GM19397 (cell line): ENCODE data around the gene ADGRG3.

Experiments
- ATAC-seq: cut with Tn5 transposase; IDR thresholded peaks from one replicate; pipeline ENCODE4 v1.9.1; 2021; ENCODE audit warnings: mild to moderate bottlenecking, moderate library complexity; ENCODE audit not compliant: unreplicated experiment

Gene ADGRG3

GRCh38 chr16:57679016-57679415 is 10.9 kb downstream of the ADGRG3 start:
- ATAC-seq: no peak

GRCh38 chr16:57679767-57680482 is 11.8 kb downstream of the ADGRG3 start:
- ATAC-seq: no peak

GRCh38 chr16:57680842-57681375 is 12.8 kb downstream of the ADGRG3 start:
- ATAC-seq: no peak

GRCh38 chr16:57681950-57682728 is 14.0 kb downstream of the ADGRG3 start:
- no peak for ATAC-seq

- no peak for ATAC-seq
These were observed 14.9 kb downstream of the ADGRG3 start for GRCh38 chr16:57682809-57683635.

- ATAC-seq: no peak
These were observed 15.8 kb downstream of the ADGRG3 start for GRCh38 chr16:57683636-57684545.

GRCh38 chr16:57684626-57685358 is 16.7 kb downstream of the ADGRG3 start:
- no peak for ATAC-seq

GRCh38 chr16:57685633-57686032 is 17.5 kb downstream of the ADGRG3 start:
- ATAC-seq: no peak

- ATAC-seq: no peak
These were observed 18.5 kb downstream of the ADGRG3 start for GRCh38 chr16:57686577-57686976.

- no peak for ATAC-seq
These were observed 19.3 kb downstream of the ADGRG3 start for GRCh38 chr16:57687363-57687929.

GRCh38 chr16:57688487-57688986 is 20.4 kb downstream of the ADGRG3 start:
- no peak for ATAC-seq

- no peak for ATAC-seq
These were observed 21.1 kb downstream of the ADGRG3 start for GRCh38 chr16:57688987-57689761.

GRCh38 chr16:57689762-57690558 is 21.9 kb downstream of the ADGRG3 start:
- ATAC-seq: peak; percentile 53

GRCh38 chr16:57690782-57691471 is 22.8 kb downstream of the ADGRG3 start:
- no peak for ATAC-seq

GRCh38 chr16:57692636-57693035 is 24.5 kb downstream of the ADGRG3 start:
- no peak for ATAC-seq

- no peak for ATAC-seq
These were observed 25.4 kb downstream of the ADGRG3 start for GRCh38 chr16:57693550-57693949.

- no peak for ATAC-seq
These were observed 26.2 kb downstream of the ADGRG3 start for GRCh38 chr16:57694231-57694724.
